DMS153 treated with DMSO at 0.1 percent for 48 hours (cell line): ENCODE data around the gene ZNF839.
"Not testable (repeated sequence)": the region's sequence is repeated elsewhere in the genome, so short reads cannot be mapped to it uniquely, and the experiment has no call there.

Experiments
- DNase-seq: peaks from one replicate; lab custom pipeline; 2025; ENCODE audit not compliant: unreplicated experiment; lab: John Stamatoyannopoulos, UW

The ZNF839 gene

DNA sequence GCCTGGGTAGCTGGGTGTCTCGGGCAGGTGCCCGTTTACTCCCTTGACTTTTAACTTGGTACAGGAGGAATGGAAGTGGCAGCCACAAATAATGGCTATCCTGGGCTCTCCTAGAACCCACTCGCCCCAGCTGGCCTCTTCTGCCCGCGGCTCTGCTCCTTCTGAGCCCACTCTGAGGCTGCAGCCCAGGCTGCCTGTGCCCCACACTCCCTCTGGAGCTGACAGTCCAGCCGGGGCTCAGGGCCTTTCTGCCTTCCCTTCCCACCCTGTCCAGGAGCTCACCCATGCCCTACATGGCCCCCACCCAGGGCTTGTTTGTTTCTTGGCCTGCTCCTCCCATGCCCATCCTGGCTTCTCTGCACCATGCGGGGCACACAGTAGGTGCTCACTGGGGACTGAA is 15.6 kb downstream of the ZNF839 start:
- no peak for DNase-seq

GRCh38 chr14:102338724-102339123 is 19.2 kb downstream of the ZNF839 start:
- no peak for DNase-seq

GRCh38 chr14:102341566-102341965 is 22.0 kb downstream of the ZNF839 start:
- DNase-seq: no peak

DNA sequence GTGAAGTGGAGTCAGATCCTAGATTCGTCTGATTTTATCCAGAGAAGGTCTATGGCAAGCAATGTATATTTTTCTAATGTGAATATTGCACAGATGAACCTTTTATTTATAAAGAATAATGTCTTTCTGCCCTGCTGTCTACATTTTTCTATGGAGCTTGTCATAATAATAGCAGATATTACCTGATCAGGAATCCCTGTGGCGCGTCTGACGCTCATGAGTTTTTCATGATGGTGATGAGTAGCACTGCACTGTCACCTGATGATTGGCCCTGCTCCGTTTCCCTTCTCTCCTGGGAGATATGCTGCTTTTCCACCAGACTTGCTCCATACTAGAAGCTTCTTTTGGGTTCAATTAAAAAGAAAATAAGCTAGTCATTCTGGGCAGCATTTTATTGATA is 22.7 kb downstream of the ZNF839 start:
- no peak for DNase-seq

GRCh38 chr14:102344084-102344483 is 24.5 kb downstream of the ZNF839 start:
- no peak for DNase-seq

DNA sequence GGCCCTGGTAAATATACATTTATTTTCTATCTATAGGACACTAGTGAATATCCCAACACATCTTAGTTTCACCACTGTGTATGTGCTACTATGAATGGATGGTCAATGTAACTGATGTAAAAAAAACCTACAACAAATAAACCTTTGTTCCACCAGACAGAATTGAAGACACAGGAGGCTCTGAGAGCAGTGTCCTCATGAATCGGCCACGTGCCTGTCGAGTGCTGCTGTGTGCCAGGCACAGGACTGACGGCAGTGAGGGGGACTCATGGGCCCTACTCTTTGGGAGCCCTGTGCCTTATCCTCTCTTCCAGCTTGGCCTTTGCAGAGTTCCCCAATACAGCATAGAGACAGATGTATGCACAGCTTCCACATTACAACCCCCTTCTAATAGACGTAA is 24.9 kb downstream of the ZNF839 start:
- no peak for DNase-seq

DNA sequence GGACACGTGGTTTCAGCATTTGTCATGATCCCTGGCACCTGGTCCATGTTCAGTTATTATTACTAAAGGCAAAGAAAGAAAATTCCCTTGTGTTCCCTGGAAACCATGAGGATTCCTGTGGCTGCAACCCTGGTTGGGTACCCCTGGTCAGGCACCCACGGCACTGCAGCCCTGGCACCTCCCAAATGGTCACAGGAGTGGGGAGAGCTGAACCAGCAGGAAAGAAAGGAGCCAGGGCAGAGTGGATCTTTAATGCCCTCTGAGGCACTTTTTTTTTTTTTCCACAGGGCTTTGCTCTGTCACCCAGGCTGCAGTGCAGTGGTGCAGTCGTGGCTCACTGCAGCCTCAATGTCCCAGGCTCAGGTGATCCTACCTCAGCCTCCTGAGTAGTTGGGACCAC is 25.7 kb downstream of the ZNF839 start:
- DNase-seq: no peak

GRCh38 chr14:102346645-102347044 is 27.1 kb downstream of the ZNF839 start:
- no peak for DNase-seq

GRCh38 chr14:102348376-102348775 is 28.8 kb downstream of the ZNF839 start:
- DNase-seq: no peak

- no peak for DNase-seq
These were observed 31.5 kb downstream of the ZNF839 start for GRCh38 chr14:102351023-102351422.

DNA sequence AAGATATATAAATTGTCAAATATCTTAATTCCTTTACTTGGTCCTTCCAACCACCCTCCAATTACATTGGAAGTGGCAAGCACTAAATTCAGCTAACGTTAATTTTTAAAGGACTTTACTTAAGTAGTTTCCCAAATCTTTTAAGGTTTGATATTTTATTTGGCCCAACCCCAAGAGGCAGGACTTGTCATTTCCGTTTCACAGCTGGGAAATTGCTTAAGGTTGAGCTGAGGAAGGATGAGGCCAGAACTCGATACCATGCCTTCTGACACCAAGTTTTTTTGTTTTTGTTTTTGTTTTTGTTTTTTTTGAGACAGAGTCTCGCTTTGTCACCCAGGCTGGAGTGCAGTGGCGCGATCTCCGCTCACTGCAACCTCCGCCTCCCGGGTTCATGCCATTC is 32.0 kb downstream of the ZNF839 start:
- DNase-seq: not testable (repeated sequence)

- DNase-seq: no peak
These were observed 32.7 kb downstream of the ZNF839 start for GRCh38 chr14:102352213-102352612.

GRCh38 chr14:102353126-102353619 is 33.6 kb downstream of the ZNF839 start:
- DNase-seq: no peak

- DNase-seq: no peak
These were observed 36.7 kb downstream of the ZNF839 start for GRCh38 chr14:102356280-102356679.

- no peak for DNase-seq
These were observed 39.8 kb downstream of the ZNF839 start for GRCh38 chr14:102359341-102359740.

DNA sequence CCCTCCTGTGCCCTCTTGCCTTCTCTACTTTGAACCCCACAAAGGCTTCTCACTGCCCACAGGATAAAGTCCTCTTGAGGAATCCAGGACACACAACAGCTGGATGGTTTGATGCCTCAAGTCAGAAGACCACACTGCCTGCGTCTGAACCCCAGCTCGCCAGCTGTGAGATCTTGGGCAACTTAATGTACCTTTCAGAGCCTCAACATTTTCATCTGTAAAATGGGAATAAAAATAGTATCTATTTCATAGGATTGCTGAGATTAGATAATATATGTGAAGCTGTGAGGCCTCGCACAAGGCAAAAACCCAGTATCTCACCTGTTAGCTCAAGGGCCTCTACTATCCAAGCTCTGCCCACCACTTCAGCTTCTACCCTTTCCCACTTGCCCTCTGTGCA is 40.8 kb downstream of the ZNF839 start:
- no peak for DNase-seq

GRCh38 chr14:102362084-102362483 is 42.5 kb downstream of the ZNF839 start:
- no peak for DNase-seq

GRCh38 chr14:102362545-102363181 is 43.1 kb downstream of the ZNF839 start, which contains the start of the genes CINP and TECPR2:
TSS of gene CINP (minus strand) at chr14:102362890. CDS start at chr14:102362851, 39 bp downstream.
TSS of gene TECPR2 (plus strand) at chr14:102362941. CDS start at chr14:102376722, 13,781 bp downstream.
- peak; percentile 60 for DNase-seq

DNA sequence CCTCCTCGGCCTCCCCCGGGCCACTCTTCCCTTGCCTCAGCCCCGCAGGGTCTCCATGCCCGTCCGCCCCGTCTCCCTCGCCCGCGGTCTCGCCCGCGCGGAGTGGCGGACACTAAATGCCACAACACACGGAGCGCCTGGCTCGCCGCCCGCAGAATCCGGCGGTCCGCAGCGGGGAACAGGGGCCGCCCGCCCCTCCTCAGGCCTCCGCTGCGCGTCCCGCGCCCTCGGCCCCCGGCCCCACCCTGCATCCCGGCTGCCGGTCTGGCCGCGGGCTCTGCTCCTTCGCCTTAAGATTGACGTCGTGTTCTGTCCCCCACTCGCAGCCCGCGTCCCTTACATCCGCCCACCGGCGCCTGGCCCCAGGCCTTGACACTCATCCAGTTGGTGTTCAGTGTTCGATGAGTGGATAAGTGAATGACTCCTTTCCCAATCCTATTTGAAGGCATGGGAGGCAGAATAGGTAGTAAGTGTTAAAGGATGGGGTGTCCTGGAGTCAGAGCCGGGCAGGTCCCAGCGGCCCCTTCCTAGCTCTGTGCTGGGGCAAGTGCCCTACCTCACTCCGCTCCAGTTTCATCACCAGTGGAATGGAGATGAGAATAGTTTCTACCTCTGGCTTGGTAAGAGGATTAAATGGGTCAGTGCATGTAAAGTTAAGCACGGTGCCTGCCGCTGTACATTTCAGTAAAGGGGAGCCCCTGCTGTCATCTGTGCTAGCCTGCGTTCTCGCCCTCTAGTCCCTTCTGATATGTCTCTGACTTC is 43.8 kb downstream of the ZNF839 start:
- DNase-seq: no peak

- no peak for DNase-seq
These were observed 50.8 kb downstream of the ZNF839 start for GRCh38 chr14:102370305-102370809.

DNA sequence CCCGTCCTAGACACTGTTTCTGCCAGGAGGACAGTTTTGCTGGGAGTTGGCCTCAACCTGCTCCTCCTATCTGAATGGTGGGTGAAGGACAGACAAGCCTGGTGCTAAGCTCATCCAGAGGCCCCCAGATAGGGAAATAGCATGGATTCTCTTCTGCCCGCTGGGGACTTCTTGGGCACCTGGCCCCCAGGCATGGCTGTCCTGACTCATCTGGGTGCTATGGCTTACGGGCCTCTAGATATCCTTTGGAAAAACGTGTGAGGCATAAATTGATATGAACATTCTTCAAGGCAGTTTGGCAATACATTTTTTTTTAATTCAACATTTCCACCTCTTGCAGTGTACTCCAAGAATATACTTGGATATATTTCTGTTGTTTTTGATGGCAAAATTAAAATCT is 51.8 kb downstream of the ZNF839 start:
- no peak for DNase-seq

GRCh38 chr14:102373110-102373509 is 53.6 kb downstream of the ZNF839 start:
- DNase-seq: no peak
